Lower leg skin (tissue), 3 donors: ENCODE measurements around the gene SLC10A6.

Source experiments
- CTCF ChIP-seq, 3 donors: fragments of 450-650 bp; IDR thresholded peaks; one replicate each; pipeline ENCODE4 v1.5.1; 2016; ENCODE audit warnings: antibody characterized with exemption in 3 of 3, mild to moderate bottlenecking in 3 of 3, moderate library complexity in 2 of 3
- POLR2A ChIP-seq, 2 donors: fragments of 450-650 bp; IDR thresholded peaks; one replicate each; pipeline ENCODE4 v1.6.1; 2016 to 2017; ENCODE audit warnings: antibody characterized with exemption in 2 of 2, mild to moderate bottlenecking in 1 of 2, moderate library complexity in 1 of 2

- TF ChIP-seq CTCF (IDR thresholded peaks at IDR 0.05) (no peak), POLR2A (IDR thresholded peaks at IDR 0.05) (no peak)
Measured at GRCh38 chr4:86835677-86836076, 13.5 kb downstream of the SLC10A6 start.
